HEK293T (cell line): ENCODE data around the gene PCNX1.

Experiments
- ARNT ChIP-seq: fragments of 450-650 bp; IDR thresholded peaks from 2 replicates; pipeline ENCODE4 v1.6.1; 2017; ENCODE audit warnings: mild to moderate bottlenecking
- FOXA1 ChIP-seq: fragments of 450-650 bp; IDR thresholded peaks from 2 replicates; pipeline ENCODE4 v1.6.1; 2016; ENCODE audit warnings: mild to moderate bottlenecking
- HDGF ChIP-seq: fragments of 450-650 bp; IDR thresholded peaks from 2 replicates; pipeline ENCODE4 v1.6.1; 2017; ENCODE audit warnings: antibody characterized with exemption, borderline replicate concordance
- LEF1 ChIP-seq: fragments of 450-650 bp; IDR thresholded peaks from 2 replicates; pipeline ENCODE4 v1.6.1; 2017; ENCODE audit warnings: mild to moderate bottlenecking, borderline replicate concordance
- SP1 ChIP-seq: fragments of 450-650 bp; IDR thresholded peaks from 2 replicates; pipeline ENCODE4 v1.6.1; 2017
- SUZ12 ChIP-seq: fragments of 450-650 bp; IDR thresholded peaks from 2 replicates; pipeline ENCODE4 v1.6.1; 2016; ENCODE audit warnings: mild to moderate bottlenecking

GRCh38 chr14:70882776-70883492, 24.3 kb upstream of the PCNX1 start:
- TF ChIP-seq ARNT (no peak), LEF1 (no peak), SP1 (no peak), SUZ12 (no peak), FOXA1 (no peak), HDGF (no peak)
